GM21576 (cell line): ENCODE measurements around the gene GPC5.
"Not testable (repeated sequence)": the region's sequence is repeated elsewhere in the genome, so short reads cannot be mapped to it uniquely, and the experiment has no call there.

Experiments used
- ATAC-seq: cut with Tn5 transposase; IDR thresholded peaks from one replicate; pipeline ENCODE4 v1.9.1; 2021; ENCODE audit warnings: mild to moderate bottlenecking, moderate library complexity; ENCODE audit not compliant: unreplicated experiment

Gene GPC5

GRCh38 chr13:92681239-92681638 lies 1282.8 kb downstream of the GPC5 start:
- ATAC-seq, result no peak

- no peak for ATAC-seq
Observed at GRCh38 chr13:92682832-92683517, 1284.6 kb downstream of the GPC5 start.

- ATAC-seq, result no peak
Observed at GRCh38 chr13:92694047-92694446, 1295.6 kb downstream of the GPC5 start.

- not testable (repeated sequence) for ATAC-seq
Observed at GRCh38 chr13:92695827-92696226, 1297.4 kb downstream of the GPC5 start.

- no peak for ATAC-seq
Observed at GRCh38 chr13:92716749-92717148, 1318.3 kb downstream of the GPC5 start.

GRCh38 chr13:92717857-92718256 lies 1319.4 kb downstream of the GPC5 start:
- no peak for ATAC-seq

- no peak for ATAC-seq
Observed at GRCh38 chr13:92719868-92720267, 1321.4 kb downstream of the GPC5 start.

GRCh38 chr13:92721620-92722019 lies 1323.2 kb downstream of the GPC5 start:
- no peak for ATAC-seq

- ATAC-seq, result no peak
Observed at GRCh38 chr13:92727118-92727517, 1328.7 kb downstream of the GPC5 start.

- ATAC-seq, result no peak
Observed at GRCh38 chr13:92734068-92734467, 1335.6 kb downstream of the GPC5 start.

GRCh38 chr13:92734545-92734944 lies 1336.1 kb downstream of the GPC5 start:
- no peak for ATAC-seq

- no peak for ATAC-seq
Observed at GRCh38 chr13:92735909-92736308, 1337.5 kb downstream of the GPC5 start.

GRCh38 chr13:92739306-92739818 lies 1340.9 kb downstream of the GPC5 start:
- ATAC-seq, result no peak

GRCh38 chr13:92743992-92744391 lies 1345.6 kb downstream of the GPC5 start:
- ATAC-seq, result no peak

GRCh38 chr13:92745258-92745657 lies 1346.8 kb downstream of the GPC5 start:
- ATAC-seq, result no peak

GRCh38 chr13:92752705-92753104 lies 1354.3 kb downstream of the GPC5 start:
- not testable (repeated sequence) for ATAC-seq

- ATAC-seq, result no peak
Observed at GRCh38 chr13:92761710-92762109, 1363.3 kb downstream of the GPC5 start.

- ATAC-seq, result no peak
Observed at GRCh38 chr13:92767468-92767867, 1369.0 kb downstream of the GPC5 start.

- ATAC-seq, result no peak
Observed at GRCh38 chr13:92768602-92769001, 1370.2 kb downstream of the GPC5 start.

- ATAC-seq, result no peak
Observed at GRCh38 chr13:92769046-92769445, 1370.6 kb downstream of the GPC5 start.

- ATAC-seq, result no peak
Observed at GRCh38 chr13:92775658-92776057, 1377.2 kb downstream of the GPC5 start.

- no peak for ATAC-seq
Observed at GRCh38 chr13:92781965-92782690, 1383.7 kb downstream of the GPC5 start.
